H1 (cell line): ENCODE measurements around the gene VWA2.

ENCODE experiments used
- CBX8 ChIP-seq: fragments of 300-800, 300-1000 bp; sonication (generic); IDR thresholded peaks from 2 replicates; pipeline ENCODE4 v1.7.1; 2016; ENCODE audit warnings: low read depth, low read length, borderline replicate concordance
- EGR1 ChIP-seq: IDR thresholded peaks from 2 replicates; pipeline ENCODE4 v1.6.1; 2011; ENCODE audit warnings: low read depth, low read length, borderline replicate concordance
- EP300 ChIP-seq, 2 experiments: IDR thresholded peaks; 1 replicate in 1 of 2; 2 replicates in 1 of 2; pipeline ENCODE4 v1.6.1; 2011 to 2012; ENCODE audit warnings: low read depth in 2 of 2, low read length in 2 of 2, mild to moderate bottlenecking in 2 of 2, borderline replicate concordance in 1 of 2, inconsistent platforms in 1 of 2, moderate library complexity in 1 of 2
- GTF2F1 ChIP-seq: IDR thresholded peaks from 2 replicates; pipeline ENCODE4 v1.6.1; 2012; ENCODE audit warnings: low read depth, low read length, improper control_type of control experiment, borderline replicate concordance
- KDM5A ChIP-seq: fragments of 200-600 bp; IDR thresholded peaks from 2 replicates; pipeline ENCODE4 v1.7.1; 2012; ENCODE audit warnings: mild to moderate bottlenecking, low read length, inconsistent platforms, mixed read lengths
- NRF1 ChIP-seq: IDR thresholded peaks from 2 replicates; pipeline ENCODE4 v1.6.1; 2011; ENCODE audit warnings: mild to moderate bottlenecking, low read depth, low read length, improper control_type of control experiment
- POLR2AphosphoS5 ChIP-seq: IDR thresholded peaks from 2 replicates; pipeline ENCODE4 v1.6.1; 2011; ENCODE audit warnings: low read depth, low read length
- RFX5 ChIP-seq: IDR thresholded peaks from 2 replicates; pipeline ENCODE4 v1.6.1; 2011; ENCODE audit warnings: low read depth, low read length, improper control_type of control experiment, borderline replicate concordance
- SUZ12 ChIP-seq: fragments of 200-600 bp; sonication (generic); IDR thresholded peaks from 2 replicates; pipeline ENCODE4 v1.6.1; 2012; ENCODE audit warnings: mild to moderate bottlenecking, inconsistent platforms, low read length, moderate library complexity, mixed read lengths
- TF ChIP-seq, protein P1 (sequence below), 3 experiments: IDR thresholded peaks; 1 replicate in 2 of 3; 2 replicates in 1 of 3; pipeline versions ENCODE4 v1.5.1 to v1.6.1; 2011; ENCODE audit warnings: low read length in 3 of 3, mild to moderate bottlenecking in 3 of 3, inconsistent platforms in 2 of 3, low read depth in 1 of 3, moderate library complexity in 1 of 3; ENCODE audit not compliant: insufficient read depth in 1 of 3; ENCODE audit errors: control extremely low read depth in 1 of 3
- TF ChIP-seq, protein P2 (sequence below): IDR thresholded peaks from 2 replicates; pipeline ENCODE4 v1.6.1; 2012; ENCODE audit warnings: inconsistent platforms

- TF ChIP-seq SUZ12: no peak
- TF ChIP-seq, protein P1, sequence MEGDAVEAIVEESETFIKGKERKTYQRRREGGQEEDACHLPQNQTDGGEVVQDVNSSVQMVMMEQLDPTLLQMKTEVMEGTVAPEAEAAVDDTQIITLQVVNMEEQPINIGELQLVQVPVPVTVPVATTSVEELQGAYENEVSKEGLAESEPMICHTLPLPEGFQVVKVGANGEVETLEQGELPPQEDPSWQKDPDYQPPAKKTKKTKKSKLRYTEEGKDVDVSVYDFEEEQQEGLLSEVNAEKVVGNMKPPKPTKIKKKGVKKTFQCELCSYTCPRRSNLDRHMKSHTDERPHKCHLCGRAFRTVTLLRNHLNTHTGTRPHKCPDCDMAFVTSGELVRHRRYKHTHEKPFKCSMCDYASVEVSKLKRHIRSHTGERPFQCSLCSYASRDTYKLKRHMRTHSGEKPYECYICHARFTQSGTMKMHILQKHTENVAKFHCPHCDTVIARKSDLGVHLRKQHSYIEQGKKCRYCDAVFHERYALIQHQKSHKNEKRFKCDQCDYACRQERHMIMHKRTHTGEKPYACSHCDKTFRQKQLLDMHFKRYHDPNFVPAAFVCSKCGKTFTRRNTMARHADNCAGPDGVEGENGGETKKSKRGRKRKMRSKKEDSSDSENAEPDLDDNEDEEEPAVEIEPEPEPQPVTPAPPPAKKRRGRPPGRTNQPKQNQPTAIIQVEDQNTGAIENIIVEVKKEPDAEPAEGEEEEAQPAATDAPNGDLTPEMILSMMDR (IDR thresholded peaks at IDR 0.05; ENCODE audit: control extremely low read depth in 1 of 3, insufficient read depth in 1 of 3, low read depth in 1 of 3, low read length in 3 of 3): no peak
- TF ChIP-seq CBX8: no peak
- no peak for TF ChIP-seq GTF2F1
- TF ChIP-seq RFX5: no peak
- no peak for TF ChIP-seq EP300 (IDR thresholded peaks at IDR 0.05; ENCODE audit: borderline replicate concordance in 1 of 2, low read depth in 2 of 2, low read length in 2 of 2)
- TF ChIP-seq, protein P2, sequence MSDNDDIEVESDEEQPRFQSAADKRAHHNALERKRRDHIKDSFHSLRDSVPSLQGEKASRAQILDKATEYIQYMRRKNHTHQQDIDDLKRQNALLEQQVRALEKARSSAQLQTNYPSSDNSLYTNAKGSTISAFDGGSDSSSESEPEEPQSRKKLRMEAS: no peak
- TF ChIP-seq POLR2AphosphoS5: no peak
- TF ChIP-seq EGR1: no peak
- no peak for TF ChIP-seq NRF1
- no peak for TF ChIP-seq KDM5A
Measured at GRCh38 chr10:114320249-114321116, 81.4 kb downstream of the VWA2 start.
